ENCODE results near the gene C1QC.
"Not testable (repeated sequence)": the region's sequence is repeated elsewhere in the genome, so short reads cannot be mapped to it uniquely, and the experiment has no call there.

The C1QC gene

GRCh38 chr1:22661880-22662279 is 18.4 kb downstream of the C1QC start:
- TF ChIP-seq CTCF (IDR thresholded peaks at IDR 0.05; ENCODE audit: low read depth, low read length), result no peak
- no peak for DNase-seq (ENCODE audit: extremely low read depth, low read depth)

- no peak for DNase-seq (ENCODE audit: extremely low read depth, low read depth)
- TF ChIP-seq CTCF (IDR thresholded peaks at IDR 0.05; ENCODE audit: low read depth, low read length), result no peak
Measured at GRCh38 chr1:22662318-22662717, 18.9 kb downstream of the C1QC start.

GRCh38 chr1:22662986-22663408 is 19.6 kb downstream of the C1QC start:
- DNase-seq (ENCODE audit: extremely low read depth, low read depth), result no peak
- no peak for TF ChIP-seq CTCF (IDR thresholded peaks at IDR 0.05; ENCODE audit: low read depth, low read length)

- peak; percentile 24 for TF ChIP-seq CTCF (IDR thresholded peaks at IDR 0.05; ENCODE audit: low read depth, low read length)
- DNase-seq (ENCODE audit: extremely low read depth, low read depth), result no peak
Measured at GRCh38 chr1:22665752-22666151, 22.3 kb downstream of the C1QC start.

- TF ChIP-seq CTCF (IDR thresholded peaks at IDR 0.05; ENCODE audit: low read depth, low read length), result no peak
- no peak for DNase-seq (ENCODE audit: extremely low read depth, low read depth)
Measured at GRCh38 chr1:22666412-22666811, 23.0 kb downstream of the C1QC start.

GRCh38 chr1:22668840-22669239 is 25.4 kb downstream of the C1QC start:
- not testable (repeated sequence) for DNase-seq (ENCODE audit: extremely low read depth, low read depth)

- no peak for TF ChIP-seq CTCF (IDR thresholded peaks at IDR 0.05; ENCODE audit: low read depth, low read length)
- DNase-seq (ENCODE audit: extremely low read depth, low read depth), result no peak
Measured at GRCh38 chr1:22670352-22670975, 27.0 kb downstream of the C1QC start.

GRCh38 chr1:22671999-22672398 is 28.6 kb downstream of the C1QC start:
- no peak for TF ChIP-seq CTCF (IDR thresholded peaks at IDR 0.05; ENCODE audit: low read depth, low read length)

More at GRCh38 chr1:22671999-22672398, 28.6 kb downstream of the C1QC start:
- DNase-seq (ENCODE audit: extremely low read depth, low read depth), result no peak

All from AG09319 (cell line).